ENCODE results near the gene DCXR.

GRCh38 chr17:81998691-81999438 lies 38.6 kb downstream of the DCXR start:
- TF ChIP-seq ZNF274 (IDR thresholded peaks at IDR 0.05; ENCODE audit: low read depth, low read length) = no peak
- TF ChIP-seq SUZ12 (IDR thresholded peaks at IDR 0.05; ENCODE audit: extremely low read depth, insufficient read depth, insufficient read length) = no peak
- no peak for TF ChIP-seq YY1 (IDR thresholded peaks at IDR 0.05; ENCODE audit: insufficient read depth, insufficient read length)

Data from NT2/D1 (cell line).